Caco-2 (cell line): ENCODE results near the gene TXLNB. TPM values are rescaled to one million over a fixed set of nuclear protein-coding genes. Genes with fewer than 3 reads are reported as not detected.
A peak's percentile ranks its signal among the peaks of the same experiment; 100 is the strongest.
"Not testable (repeated sequence)": the region's sequence is repeated elsewhere in the genome, so short reads cannot be mapped to it uniquely, and the experiment has no call there.

Experiments
- BruUV-seq: library from RNA; stranded (reverse); fragments of 400-500 nt; replicated peaks from 2 replicates; lab custom pipeline; 2021; lab: Mats Ljungman, UMichigan
- CTCF ChIA-PET: fragments of 300-600 bp; sonication (Branson Sonifier 250); formaldehyde crosslinking; loops from one replicate; lab custom pipeline; 2022; ENCODE audit warnings: antibody characterized with exemption; lab: Charles Lee
- POLR2A ChIA-PET: fragments of 300-600 bp; sonication (Branson Sonifier 250); formaldehyde crosslinking; loops from one replicate; lab custom pipeline; 2022; ENCODE audit warnings: antibody characterized with exemption; lab: Charles Lee
- DNase-seq, 2 experiments: peaks; one replicate each; pipeline versions ENCODE4 v3.0.0 to v3.0.0-alpha.2; 2020 to 2022
- H3K27me3 ChIP-seq: replicated peaks from 2 replicates; pipeline ENCODE4 v1.6.0; 2011; ENCODE audit warnings: low read length; ENCODE audit not compliant: control insufficient read depth, insufficient read depth
- H3K36me3 ChIP-seq: 2 replicates; pipeline ENCODE4 v1.5.1; 2011; ENCODE audit warnings: low read length; ENCODE audit not compliant: control insufficient read depth, insufficient read depth
- H3K4me1 ChIP-seq: fragments of 250-450 bp; sonication (Bioruptor Pico); 2 replicates; pipeline ENCODE4 v1.5.1; 2020; ENCODE audit warnings: mild to moderate bottlenecking
- H3K4me3 ChIP-seq: 2 replicates; pipeline ENCODE4 v1.5.1; 2011; ENCODE audit warnings: low read depth, mild to moderate bottlenecking, control low read depth, low read length
- H3K9me3 ChIP-seq: fragments of 250-450 bp; sonication (Bioruptor Pico); 2 replicates; pipeline ENCODE4 v1.5.1; 2020; ENCODE audit warnings: mild to moderate bottlenecking, moderate library complexity
- H3K27ac Mint-ChIP-seq: one replicate; pipeline ENCODE4 v1.8.0; 2022; ENCODE audit warnings: mixed read lengths; ENCODE audit not compliant: unreplicated experiment
- H3K27me3 Mint-ChIP-seq: one replicate; pipeline ENCODE4 v1.8.0; 2022; ENCODE audit warnings: mixed read lengths; ENCODE audit not compliant: insufficient read depth, unreplicated experiment
- H3K36me3 Mint-ChIP-seq: one replicate; pipeline ENCODE4 v1.8.0; 2022; ENCODE audit warnings: mild to moderate bottlenecking, mixed read lengths; ENCODE audit not compliant: insufficient read depth, unreplicated experiment
- H3K4me1 Mint-ChIP-seq: one replicate; pipeline ENCODE4 v1.8.0; 2022; ENCODE audit warnings: low read depth, mixed read lengths; ENCODE audit not compliant: unreplicated experiment
- H3K4me3 Mint-ChIP-seq: one replicate; pipeline ENCODE4 v1.8.0; 2022; ENCODE audit warnings: mild to moderate bottlenecking, moderate library complexity, mixed read lengths; ENCODE audit not compliant: unreplicated experiment
- H3K9me3 Mint-ChIP-seq: one replicate; pipeline ENCODE4 v1.8.0; 2022; ENCODE audit warnings: mixed read lengths; ENCODE audit not compliant: unreplicated experiment
- CTCF ChIP-seq, 2 experiments: fragments of 200-600 bp in 1 of 2; IDR thresholded peaks; 1 replicate in 1 of 2; 2 replicates in 1 of 2; pipeline versions ENCODE4 v1.5.1 to v1.8.0; 2011 to 2022; ENCODE audit warnings: antibody characterized with exemption in 1 of 2, control low read depth in 1 of 2, inconsistent platforms in 1 of 2, low read depth in 1 of 2, low read length in 1 of 2, mild to moderate bottlenecking in 1 of 2, moderate library complexity in 1 of 2; ENCODE audit not compliant: insufficient read depth in 1 of 2, severe bottlenecking in 1 of 2, unreplicated experiment in 1 of 2
- intact Hi-C: fragments of 100-400 bp; cut with micrococcal nuclease; formaldehyde crosslinking; loops from one replicate; pipeline ENCODE4 v1.10.0; 2022; ENCODE audit not compliant: unreplicated experiment
- total RNA-seq: library from RNA; stranded (reverse); gene quantifications from 2 replicates; pipeline ENCODE4 v1.2.3, GENCODE V29; 2022

TXLNB gene
- total RNA-seq, 1 experiment from 2014 or later: not detected

GRCh38 chr6:139230391-139230840 is 61.4 kb downstream of the TXLNB start:
- peaks cover 12% of the 10 kb centered on the region for H3K4me1 Mint-ChIP-seq
- no TSS peak for BruUV-seq
- Histone ChIP-seq H3K27me3 (no peaks in the 10 kb centered on the region), H3K9me3 (no peaks in the 10 kb centered on the region; the same call in 1 of the 2 replicates), H3K4me1 (no peaks in the 10 kb centered on the region), H3K4me3 (no peak overlapping the region), H3K36me3 (no peaks in the 10 kb centered on the region)
- no peak overlapping the region for H3K27ac Mint-ChIP-seq
- no peaks in the 10 kb centered on the region for H3K36me3 Mint-ChIP-seq
- ChIA-PET CTCF (interaction anchor here (0.8 to 1.6 kb wide), 5 partner anchors 10 to 139 kb away, joined by 3 to 35 read pairs (median 5); no protein-coding TSS in a partner anchor), POLR2A (no interaction called here)
- intact Hi-C loops: loop anchor here (1.0 kb wide), 4 partner anchors 79 to 766 kb away; no protein-coding TSS in a partner anchor
- peaks cover 10% of the 10 kb centered on the region for H3K9me3 Mint-ChIP-seq
- peak in 1 of 2 experiments; percentile 25 for TF ChIP-seq CTCF (IDR thresholded peaks at IDR 0.05; ENCODE audit: insufficient read depth in 1 of 2, low read depth in 1 of 2, low read length in 1 of 2, severe bottlenecking in 1 of 2, unreplicated experiment in 1 of 2)
- no peak overlapping the region for H3K4me3 Mint-ChIP-seq
- H3K27me3 Mint-ChIP-seq: no peaks in the 10 kb centered on the region
- peak; percentile 41 to 53 for DNase-seq

- H3K36me3 Mint-ChIP-seq, H3K9me3 Mint-ChIP-seq, BruUV-seq, DNase-seq, H3K27me3 ChIP-seq, CTCF ChIA-PET, H3K27ac Mint-ChIP-seq, intact Hi-C loops, H3K9me3 ChIP-seq, H3K36me3 ChIP-seq, H3K4me3 ChIP-seq, H3K4me3 Mint-ChIP-seq, H3K4me1 ChIP-seq, POLR2A ChIA-PET, H3K27me3 Mint-ChIP-seq: not testable (repeated sequence)
- peaks cover 12% of the 10 kb centered on the region for H3K4me1 Mint-ChIP-seq
Observed at GRCh38 chr6:139228387-139228786, 63.4 kb downstream of the TXLNB start.

GRCh38 chr6:139219746-139220145 is 72.1 kb downstream of the TXLNB start:
- Histone ChIP-seq H3K4me3 (no peak overlapping the region), H3K27me3 (no peaks in the 10 kb centered on the region), H3K36me3 (no peaks in the 10 kb centered on the region), H3K9me3 (peaks cover 5% of the 10 kb centered on the region; the same call in 1 of the 2 replicates), H3K4me1 (no peaks in the 10 kb centered on the region)
- Mint-ChIP-seq H3K36me3 (no peaks in the 10 kb centered on the region), H3K27me3 (peaks cover 4% of the 10 kb centered on the region), H3K27ac (no peak overlapping the region), H3K9me3 (no peaks in the 10 kb centered on the region), H3K4me3 (peak overlapping the region; percentile 45), H3K4me1 (peaks cover 6% of the 10 kb centered on the region)
- intact Hi-C loops: loop anchor here (1.0 to 5.0 kb wide), 7 partner anchors 31 to 1221 kb away; partner anchors contain the start of gene HECA
- POLR2A ChIA-PET: interaction anchor here (1.2 to 1.5 kb wide), 2 partner anchors 150 to 153 kb away, joined by 3 to 4 read pairs; no protein-coding TSS in a partner anchor
- CTCF ChIA-PET: interaction anchor here (0.6 to 3.8 kb wide), 12 partner anchors 11 to 404 kb away, joined by 3 to 63 read pairs (median 6); partner anchors contain the start of gene CITED2
- DNase-seq: no peak
- no peak for TF ChIP-seq CTCF (IDR thresholded peaks at IDR 0.05; ENCODE audit: insufficient read depth in 1 of 2, low read depth in 1 of 2, low read length in 1 of 2, severe bottlenecking in 1 of 2, unreplicated experiment in 1 of 2)
- BruUV-seq: no TSS peak
